ENCODE results near the gene CEP162. TPM values are rescaled to one million over a fixed set of nuclear protein-coding genes. Genes with fewer than 3 reads are reported as not detected.
"Not testable (repeated sequence)": the region's sequence is repeated elsewhere in the genome, so short reads cannot be mapped to it uniquely, and the experiment has no call there.

Gene CEP162
- total RNA-seq, 1 experiment from 2014 or later: 7.3 TPM

DNA sequence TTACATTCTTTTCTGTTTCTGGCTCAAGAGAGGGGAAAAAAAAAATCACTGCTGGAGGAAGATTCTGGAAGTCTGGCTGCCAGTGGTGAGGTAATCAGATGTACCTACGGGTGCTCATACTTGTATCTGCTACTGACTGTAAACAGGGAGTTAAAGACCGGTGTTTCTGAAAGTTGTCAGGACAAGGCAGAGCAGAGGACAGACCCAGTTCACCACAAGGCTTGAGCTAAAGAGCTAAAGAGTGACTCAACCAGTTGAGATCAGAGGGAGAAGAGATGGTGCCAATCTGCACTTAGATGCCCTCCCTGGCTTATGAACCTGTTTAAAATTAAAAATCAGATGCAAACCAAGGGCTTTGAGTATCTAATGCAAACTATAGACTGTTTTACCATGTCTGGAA lies 55.4 kb downstream of the CEP162 start:
- H3K4me1 ChIP-seq: peaks cover 38% of the 10 kb centered on the region
- Mint-ChIP-seq H3K9me3 (ENCODE audit: unreplicated experiment) (no peaks in the 10 kb centered on the region), H3K4me3 (ENCODE audit: unreplicated experiment) (peak overlapping the region; percentile 43), H3K36me3 (ENCODE audit: insufficient read depth, unreplicated experiment) (peaks cover 6% of the 10 kb centered on the region), H3K27me3 (ENCODE audit: insufficient read depth, unreplicated experiment) (no peaks in the 10 kb centered on the region), H3K4me1 (ENCODE audit: low read depth, unreplicated experiment) (peaks cover 23% of the 10 kb centered on the region), H3K27ac (ENCODE audit: unreplicated experiment) (peak overlapping the region; percentile 90)
- peak in 1 of 2 experiments; percentile 1 for DNase-seq
- H3K9me3 ChIP-seq: no peaks in the 10 kb centered on the region
- no TSS peak for BruUV-seq (replicated peaks)
- ChIA-PET POLR2A (no interaction called here), CTCF (no interaction called here)
- H3K36me3 ChIP-seq (ENCODE audit: control insufficient read depth, insufficient read depth, low read length): no peaks in the 10 kb centered on the region; the same call in 1 of the 2 replicates
- TF ChIP-seq, protein P1, sequence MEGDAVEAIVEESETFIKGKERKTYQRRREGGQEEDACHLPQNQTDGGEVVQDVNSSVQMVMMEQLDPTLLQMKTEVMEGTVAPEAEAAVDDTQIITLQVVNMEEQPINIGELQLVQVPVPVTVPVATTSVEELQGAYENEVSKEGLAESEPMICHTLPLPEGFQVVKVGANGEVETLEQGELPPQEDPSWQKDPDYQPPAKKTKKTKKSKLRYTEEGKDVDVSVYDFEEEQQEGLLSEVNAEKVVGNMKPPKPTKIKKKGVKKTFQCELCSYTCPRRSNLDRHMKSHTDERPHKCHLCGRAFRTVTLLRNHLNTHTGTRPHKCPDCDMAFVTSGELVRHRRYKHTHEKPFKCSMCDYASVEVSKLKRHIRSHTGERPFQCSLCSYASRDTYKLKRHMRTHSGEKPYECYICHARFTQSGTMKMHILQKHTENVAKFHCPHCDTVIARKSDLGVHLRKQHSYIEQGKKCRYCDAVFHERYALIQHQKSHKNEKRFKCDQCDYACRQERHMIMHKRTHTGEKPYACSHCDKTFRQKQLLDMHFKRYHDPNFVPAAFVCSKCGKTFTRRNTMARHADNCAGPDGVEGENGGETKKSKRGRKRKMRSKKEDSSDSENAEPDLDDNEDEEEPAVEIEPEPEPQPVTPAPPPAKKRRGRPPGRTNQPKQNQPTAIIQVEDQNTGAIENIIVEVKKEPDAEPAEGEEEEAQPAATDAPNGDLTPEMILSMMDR (IDR thresholded peaks at IDR 0.05; ENCODE audit: insufficient read depth in 1 of 2, low read depth in 1 of 2, low read length in 1 of 2, severe bottlenecking in 1 of 2, unreplicated experiment in 1 of 2): no peak
- intact Hi-C loops (cut with micrococcal nuclease; ENCODE audit: unreplicated experiment): loop anchor here (1.0 to 10.0 kb wide), 2 partner anchors 77 to 217 kb away; no protein-coding TSS in a partner anchor
- H3K27me3 ChIP-seq (replicated peaks; ENCODE audit: control insufficient read depth, insufficient read depth, low read length): no peaks in the 10 kb centered on the region
- H3K4me3 ChIP-seq (ENCODE audit: low read depth, low read length): no peak overlapping the region

DNA sequence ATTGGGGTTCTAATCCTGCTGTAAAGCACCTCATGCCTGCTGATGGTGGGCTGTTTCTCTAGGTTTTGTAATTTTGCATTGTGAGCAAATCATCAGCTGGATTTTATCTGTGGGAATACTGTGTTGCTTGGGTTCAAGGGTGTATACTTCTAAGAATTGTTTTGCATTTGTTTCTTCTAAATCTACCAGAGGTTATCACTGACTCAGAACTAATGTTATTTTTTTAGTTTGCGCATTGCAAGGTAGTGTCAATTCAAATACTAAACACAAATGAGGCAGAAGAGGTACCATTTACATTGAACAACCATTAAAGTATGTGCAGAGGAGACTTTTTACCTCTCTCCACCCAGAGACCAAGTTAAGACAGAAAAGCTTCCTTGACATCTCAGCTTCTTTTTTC lies 60.0 kb downstream of the CEP162 start:
- CTCF ChIA-PET: no interaction called here
- Mint-ChIP-seq H3K4me3 (ENCODE audit: unreplicated experiment) (no peak overlapping the region), H3K27me3 (ENCODE audit: insufficient read depth, unreplicated experiment) (no peaks in the 10 kb centered on the region), H3K36me3 (ENCODE audit: insufficient read depth, unreplicated experiment) (peaks cover 6% of the 10 kb centered on the region), H3K27ac (ENCODE audit: unreplicated experiment) (no peak overlapping the region), H3K9me3 (ENCODE audit: unreplicated experiment) (no peaks in the 10 kb centered on the region), H3K4me1 (ENCODE audit: low read depth, unreplicated experiment) (peaks cover 7% of the 10 kb centered on the region)
- DNase-seq: no peak
- Histone ChIP-seq H3K27me3 (replicated peaks; ENCODE audit: control insufficient read depth, insufficient read depth, low read length) (no peaks in the 10 kb centered on the region), H3K4me3 (ENCODE audit: low read depth, low read length) (no peak overlapping the region), H3K36me3 (ENCODE audit: control insufficient read depth, insufficient read depth, low read length) (0 out of 2 replicates have a peak, but pooled peaks cover 1% of the 10 kb centered on the region), H3K9me3 (no peaks in the 10 kb centered on the region), H3K4me1 (peaks cover 21% of the 10 kb centered on the region)
- intact Hi-C loops (cut with micrococcal nuclease; ENCODE audit: unreplicated experiment): no loop called here
- TF ChIP-seq, protein P1 (IDR thresholded peaks at IDR 0.05; ENCODE audit: insufficient read depth in 1 of 2, low read depth in 1 of 2, low read length in 1 of 2, severe bottlenecking in 1 of 2, unreplicated experiment in 1 of 2): no peak
- POLR2A ChIA-PET: no interaction called here
- BruUV-seq (replicated peaks): no TSS peak

DNA sequence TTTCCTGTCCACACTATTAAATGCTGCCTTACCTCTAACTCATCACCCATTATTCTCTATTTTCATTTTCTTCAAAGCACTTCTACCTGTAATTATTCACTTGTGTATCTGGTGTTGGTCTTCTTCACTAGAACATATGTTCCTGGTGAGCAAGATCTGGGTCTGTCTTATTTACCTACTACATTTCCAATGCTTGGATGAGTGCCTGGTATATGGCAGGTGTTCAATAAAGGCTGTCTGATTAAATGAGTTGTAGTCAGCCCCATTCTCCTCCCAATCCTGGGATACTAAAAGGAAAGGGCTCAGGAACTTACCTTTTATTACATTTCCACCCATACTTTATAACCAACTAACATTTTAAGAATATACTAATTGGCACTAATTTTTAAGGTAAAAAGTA lies 61.0 kb downstream of the CEP162 start:
- TF ChIP-seq, protein P1 (IDR thresholded peaks at IDR 0.05; ENCODE audit: insufficient read depth in 1 of 2, low read depth in 1 of 2, low read length in 1 of 2, severe bottlenecking in 1 of 2, unreplicated experiment in 1 of 2): no peak
- H3K36me3 ChIP-seq (ENCODE audit: control insufficient read depth, insufficient read depth, low read length): 0 out of 2 replicates have a peak, but pooled peaks cover 1% of the 10 kb centered on the region
- H3K9me3 ChIP-seq: no peaks in the 10 kb centered on the region
- no TSS peak for BruUV-seq (replicated peaks)
- peaks cover 11% of the 10 kb centered on the region for H3K4me1 ChIP-seq
- no peaks in the 10 kb centered on the region for H3K27me3 ChIP-seq (replicated peaks; ENCODE audit: control insufficient read depth, insufficient read depth, low read length)
- H3K27ac Mint-ChIP-seq (ENCODE audit: unreplicated experiment): no peak overlapping the region
- no peaks in the 10 kb centered on the region for H3K27me3 Mint-ChIP-seq (ENCODE audit: insufficient read depth, unreplicated experiment)
- peaks cover 6% of the 10 kb centered on the region for H3K36me3 Mint-ChIP-seq (ENCODE audit: insufficient read depth, unreplicated experiment)
- intact Hi-C loops (cut with micrococcal nuclease; ENCODE audit: unreplicated experiment): no loop called here
- no peak overlapping the region for H3K4me3 ChIP-seq (ENCODE audit: low read depth, low read length)
- H3K4me1 Mint-ChIP-seq (ENCODE audit: low read depth, unreplicated experiment): peaks cover under 1% of the 10 kb centered on the region
- no peak overlapping the region for H3K4me3 Mint-ChIP-seq (ENCODE audit: unreplicated experiment)
- DNase-seq: no peak
- ChIA-PET POLR2A (no interaction called here), CTCF (no interaction called here)
- no peaks in the 10 kb centered on the region for H3K9me3 Mint-ChIP-seq (ENCODE audit: unreplicated experiment)

DNA sequence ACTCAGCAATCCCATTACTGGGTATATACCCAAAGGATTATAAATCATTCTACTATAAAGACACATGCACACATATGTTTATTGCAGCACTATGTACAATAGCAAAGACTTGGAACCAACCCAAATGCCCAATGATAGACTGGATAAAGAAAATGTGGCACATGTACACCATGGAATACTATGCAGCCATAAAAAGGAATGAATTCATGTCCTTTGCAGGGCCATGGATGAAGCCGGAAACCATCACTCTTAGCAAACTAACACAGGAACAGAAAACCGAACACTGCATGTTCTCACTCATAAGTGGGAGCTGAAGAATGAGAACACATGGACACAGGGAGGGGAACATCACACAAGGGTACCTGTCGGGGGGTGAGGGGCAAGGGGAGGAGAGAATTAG lies 63.1 kb downstream of the CEP162 start:
- H3K4me3 Mint-ChIP-seq (ENCODE audit: unreplicated experiment): not testable (repeated sequence)

More for the DNA sequence above, 63.1 kb downstream of the CEP162 start:
- CTCF ChIA-PET; H3K27me3 ChIP-seq (replicated peaks; ENCODE audit: control insufficient read depth, insufficient read depth, low read length); H3K4me1 ChIP-seq; H3K9me3 ChIP-seq; intact Hi-C loops (cut with micrococcal nuclease; ENCODE audit: unreplicated experiment); DNase-seq; POLR2A ChIA-PET; H3K9me3 Mint-ChIP-seq (ENCODE audit: unreplicated experiment); H3K4me3 ChIP-seq (ENCODE audit: low read depth, low read length); H3K4me1 Mint-ChIP-seq (ENCODE audit: low read depth, unreplicated experiment); H3K27me3 Mint-ChIP-seq (ENCODE audit: insufficient read depth, unreplicated experiment); H3K36me3 ChIP-seq (ENCODE audit: control insufficient read depth, insufficient read depth, low read length); H3K36me3 Mint-ChIP-seq (ENCODE audit: insufficient read depth, unreplicated experiment); BruUV-seq (replicated peaks); H3K27ac Mint-ChIP-seq (ENCODE audit: unreplicated experiment): not testable (repeated sequence)

Measured in Caco-2 (cell line).